Liver (tissue), 9 donors: ENCODE results near the gene CDC42EP2. TPM values are rescaled to one million over a fixed set of nuclear protein-coding genes. Genes with fewer than 3 reads are reported as not detected.

Experiments
- DNase-seq: peaks from one replicate; pipeline ENCODE4 v3.0.0-alpha.2; 2017; ENCODE audit warnings: low spot score
- H3K27ac ChIP-seq, 2 donors: one replicate each; pipeline ENCODE4 v1.7.0; 2013; ENCODE audit warnings: inconsistent platforms in 2 of 2, low read length in 2 of 2, control low read depth in 1 of 2, low read depth in 1 of 2, mild to moderate bottlenecking in 1 of 2
- H3K27me3 ChIP-seq, 4 donors: one replicate each; pipeline versions ENCODE4 v1.6.1 to v1.7.0; 2013; ENCODE audit warnings: low read length in 3 of 4, inconsistent platforms in 1 of 4, mild to moderate bottlenecking in 1 of 4, moderate library complexity in 1 of 4; ENCODE audit not compliant: control insufficient read depth in 4 of 4, insufficient read depth in 4 of 4
- H3K36me3 ChIP-seq, 4 donors: one replicate each; pipeline versions ENCODE4 v1.6.1 to v1.7.0; 2013; ENCODE audit warnings: low read length in 3 of 4, mild to moderate bottlenecking in 3 of 4, low read depth in 1 of 4, moderate library complexity in 1 of 4; ENCODE audit not compliant: control insufficient read depth in 4 of 4, insufficient read depth in 3 of 4
- H3K4me1 ChIP-seq, 4 donors: one replicate each; pipeline versions ENCODE4 v1.6.1 to v1.7.0; 2013; ENCODE audit warnings: low read length in 3 of 4, mild to moderate bottlenecking in 3 of 4, moderate library complexity in 1 of 4; ENCODE audit not compliant: control insufficient read depth in 4 of 4, insufficient read depth in 4 of 4
- H3K4me3 ChIP-seq, 3 donors: one replicate each; pipeline versions ENCODE4 v1.6.1 to v1.7.0; 2013; ENCODE audit warnings: low read length in 3 of 3, control low read depth in 1 of 3, low read depth in 1 of 3, mild to moderate bottlenecking in 1 of 3
- H3K9ac ChIP-seq, 2 donors: one replicate each; pipeline ENCODE4 v1.7.0; 2013; ENCODE audit warnings: low read length in 2 of 2, mild to moderate bottlenecking in 2 of 2, moderate library complexity in 2 of 2, control low read depth in 1 of 2, low read depth in 1 of 2
- H3K9me3 ChIP-seq, 4 donors: one replicate each; pipeline versions ENCODE4 v1.6.1 to v1.7.0; 2013; ENCODE audit warnings: low read length in 3 of 4; ENCODE audit not compliant: control insufficient read depth in 4 of 4
- ATF3 ChIP-seq: IDR thresholded peaks from 2 replicates; pipeline ENCODE4 v1.6.1; 2016; ENCODE audit warnings: antibody characterized with exemption
- FOXA2 ChIP-seq: IDR thresholded peaks from 2 replicates; pipeline ENCODE4 v1.6.1; 2016; ENCODE audit warnings: antibody characterized with exemption
- HNF4A ChIP-seq, 2 donors: conservative IDR thresholded peaks; 2 replicates each; pipeline ENCODE4 v1.6.1; 2016; ENCODE audit warnings: antibody characterized with exemption in 2 of 2, mild to moderate bottlenecking in 2 of 2
- HNF4G ChIP-seq: IDR thresholded peaks from 2 replicates; pipeline ENCODE4 v1.6.1; 2016; ENCODE audit warnings: antibody characterized with exemption
- JUND ChIP-seq, 2 donors: IDR thresholded peaks; 2 replicates each; pipeline ENCODE4 v1.6.1; 2016; ENCODE audit warnings: antibody characterized with exemption in 2 of 2
- MAX ChIP-seq: IDR thresholded peaks from 2 replicates; pipeline ENCODE4 v1.6.1; 2016; ENCODE audit warnings: antibody characterized with exemption
- NR2F2 ChIP-seq: IDR thresholded peaks from 2 replicates; pipeline ENCODE4 v1.6.1; 2016; ENCODE audit warnings: antibody characterized with exemption
- RAD21 ChIP-seq, 2 donors: IDR thresholded peaks; 2 replicates each; pipeline ENCODE4 v1.6.1; 2016; ENCODE audit warnings: antibody characterized with exemption in 2 of 2, mild to moderate bottlenecking in 2 of 2
- SP1 ChIP-seq: IDR thresholded peaks from 2 replicates; pipeline ENCODE4 v1.6.1; 2018; ENCODE audit warnings: antibody characterized with exemption, mild to moderate bottlenecking
- TAF1 ChIP-seq: conservative IDR thresholded peaks from 2 replicates; pipeline ENCODE4 v1.6.1; 2016; ENCODE audit warnings: antibody characterized with exemption, mild to moderate bottlenecking
- YY1 ChIP-seq: IDR thresholded peaks from 2 replicates; pipeline ENCODE4 v1.6.1; 2016; ENCODE audit warnings: antibody characterized with exemption, mild to moderate bottlenecking
- WGBS: extraction: QIAGEN DNeasy Blood & Tissue Kit; methylation state at CpG from one replicate; pipeline ENCODE4 v1.1.7; 2013; 5-methylcytosine and 5-hydroxymethylcytosine counted together
- polyA plus RNA-seq, 2 donors: library from polyadenylated mRNA; stranded (reverse) in 1 of 2; unstranded in 1 of 2; fragments of 200-250 nt in 1 of 2; fragments of >200 nt in 1 of 2; fragmentation: Nextera tagmentation in 1 of 2; extraction: Ambion mirVana in 1 of 2; gene quantifications; one replicate each; pipeline versions ENCODE4 v1.2.1 to v1.2.3, GENCODE V29; 2013 to 2015
- total RNA-seq, 2 donors: library from RNA; depleted of rRNA; stranded (reverse); fragments of >200 nt; gene quantifications; one replicate each; pipeline ENCODE4 v1.2.3, GENCODE V29; 2014
- TF ChIP-seq, protein P1 (sequence below): IDR thresholded peaks from 2 replicates; pipeline ENCODE4 v1.6.1; 2016; ENCODE audit warnings: antibody characterized with exemption, mild to moderate bottlenecking
- donor health status: healthy.
- donor health status: healthy.
- donor health status: healthy.
- donor health status: healthy.
- donor health status: healthy.

CDC42EP2 gene
- total and polyA plus RNA-seq, 4 donors = 1.8 to 3.4 (median 1.9) TPM

DNA sequence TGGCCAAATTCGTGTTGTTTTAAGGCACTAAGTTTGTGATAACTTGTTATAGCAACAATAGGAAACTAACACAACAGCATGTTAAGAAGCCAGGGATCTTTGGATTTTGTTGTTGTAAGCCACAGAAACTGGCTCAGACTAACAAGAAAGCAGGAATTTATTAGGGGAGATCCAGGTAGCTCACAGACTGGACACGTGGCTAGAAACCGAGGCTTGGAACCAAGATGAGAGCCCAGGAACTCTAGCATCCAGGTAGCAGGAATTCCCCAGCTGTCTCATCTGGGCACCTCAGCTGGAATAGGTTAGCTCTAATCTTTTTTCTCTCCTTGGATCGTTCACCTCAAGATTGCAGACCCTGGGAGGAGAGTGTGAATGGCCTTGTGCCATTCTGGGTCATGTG is 28.0 kb upstream of the CDC42EP2 start:
- Histone ChIP-seq H3K27ac (no peak overlapping the region), H3K36me3 (peaks cover 0 to 17% (median 10%) of the 10 kb centered on the region in 4 donors), H3K4me1 (peaks cover 0 to 3% (median 0%) of the 10 kb centered on the region in 4 donors), H3K9me3 (no peaks in the 10 kb centered on the region), H3K27me3 (no peaks in the 10 kb centered on the region), H3K9ac (no peak overlapping the region), H3K4me3 (no peak overlapping the region)
- TF ChIP-seq HNF4G (no peak), TAF1 (no peak), FOXA2 (no peak), YY1 (no peak), RAD21 (IDR thresholded peaks at IDR 0.05) (no peak)
- TF ChIP-seq, protein P1, sequence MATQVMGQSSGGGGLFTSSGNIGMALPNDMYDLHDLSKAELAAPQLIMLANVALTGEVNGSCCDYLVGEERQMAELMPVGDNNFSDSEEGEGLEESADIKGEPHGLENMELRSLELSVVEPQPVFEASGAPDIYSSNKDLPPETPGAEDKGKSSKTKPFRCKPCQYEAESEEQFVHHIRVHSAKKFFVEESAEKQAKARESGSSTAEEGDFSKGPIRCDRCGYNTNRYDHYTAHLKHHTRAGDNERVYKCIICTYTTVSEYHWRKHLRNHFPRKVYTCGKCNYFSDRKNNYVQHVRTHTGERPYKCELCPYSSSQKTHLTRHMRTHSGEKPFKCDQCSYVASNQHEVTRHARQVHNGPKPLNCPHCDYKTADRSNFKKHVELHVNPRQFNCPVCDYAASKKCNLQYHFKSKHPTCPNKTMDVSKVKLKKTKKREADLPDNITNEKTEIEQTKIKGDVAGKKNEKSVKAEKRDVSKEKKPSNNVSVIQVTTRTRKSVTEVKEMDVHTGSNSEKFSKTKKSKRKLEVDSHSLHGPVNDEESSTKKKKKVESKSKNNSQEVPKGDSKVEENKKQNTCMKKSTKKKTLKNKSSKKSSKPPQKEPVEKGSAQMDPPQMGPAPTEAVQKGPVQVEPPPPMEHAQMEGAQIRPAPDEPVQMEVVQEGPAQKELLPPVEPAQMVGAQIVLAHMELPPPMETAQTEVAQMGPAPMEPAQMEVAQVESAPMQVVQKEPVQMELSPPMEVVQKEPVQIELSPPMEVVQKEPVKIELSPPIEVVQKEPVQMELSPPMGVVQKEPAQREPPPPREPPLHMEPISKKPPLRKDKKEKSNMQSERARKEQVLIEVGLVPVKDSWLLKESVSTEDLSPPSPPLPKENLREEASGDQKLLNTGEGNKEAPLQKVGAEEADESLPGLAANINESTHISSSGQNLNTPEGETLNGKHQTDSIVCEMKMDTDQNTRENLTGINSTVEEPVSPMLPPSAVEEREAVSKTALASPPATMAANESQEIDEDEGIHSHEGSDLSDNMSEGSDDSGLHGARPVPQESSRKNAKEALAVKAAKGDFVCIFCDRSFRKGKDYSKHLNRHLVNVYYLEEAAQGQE = no peak
- no peak for DNase-seq
- WGBS = 91% methylated on average over 4 of the region's 4 CpGs

- 95% methylated on average over 2 of the region's 2 CpGs for WGBS
- Histone ChIP-seq H3K9me3 (no peaks in the 10 kb centered on the region), H3K4me3 (no peak overlapping the region), H3K27me3 (no peaks in the 10 kb centered on the region), H3K27ac (no peak overlapping the region), H3K9ac (no peak overlapping the region), H3K36me3 (peaks cover 0 to 12% (median 5%) of the 10 kb centered on the region in 4 donors), H3K4me1 (peaks cover 0 to 3% (median 0%) of the 10 kb centered on the region in 4 donors)
- no peak for TF ChIP-seq SP1
- no peak for TF ChIP-seq TAF1
- no peak for TF ChIP-seq YY1
- TF ChIP-seq ATF3 = no peak
- no peak for TF ChIP-seq HNF4G
- TF ChIP-seq HNF4A (conservative IDR thresholded peaks at IDR 0.05) = no peak
- DNase-seq = no peak
Observed at GRCh38 chr11:65287601-65288000, 27.1 kb upstream of the CDC42EP2 start.

DNA sequence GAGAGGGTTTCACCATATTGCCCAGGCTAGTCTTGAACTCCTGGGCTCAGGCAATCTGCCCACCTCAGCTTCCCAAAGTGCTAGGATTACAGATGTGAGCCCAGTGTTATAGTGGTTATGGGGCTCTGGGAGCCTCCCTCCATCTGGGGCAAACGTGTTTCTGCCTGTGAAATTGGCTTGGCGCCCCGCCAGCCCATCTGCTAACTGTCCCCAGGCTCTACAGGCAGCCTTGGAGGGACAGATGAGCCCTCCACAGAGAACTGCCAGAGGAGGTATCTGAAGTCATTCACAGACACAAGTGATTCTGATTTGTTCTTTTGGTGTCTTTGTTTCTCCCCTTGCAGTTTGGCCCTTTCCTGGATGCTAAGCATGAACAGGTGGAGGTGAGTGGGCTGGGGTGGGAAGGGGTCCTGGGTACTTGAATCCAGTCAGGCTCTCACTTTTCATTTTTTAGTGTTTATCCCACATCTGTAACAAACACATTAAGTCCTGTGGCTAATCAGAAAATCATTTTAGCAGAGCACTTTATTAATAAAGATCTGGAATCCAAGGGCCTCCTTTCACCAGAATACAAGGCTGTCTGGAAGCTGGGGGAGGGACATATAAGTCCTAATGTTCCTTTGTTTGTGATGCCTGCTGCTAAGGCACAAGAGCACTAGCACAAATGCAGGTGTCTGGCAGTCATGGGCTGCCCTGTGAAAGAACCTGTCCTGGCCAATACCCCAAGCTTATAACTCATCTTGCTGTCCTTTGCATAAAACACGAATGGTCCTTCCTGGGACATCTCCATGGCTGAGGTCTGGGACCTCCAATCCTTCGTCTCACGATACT is 25.7 kb upstream of the CDC42EP2 start:
- Histone ChIP-seq H3K36me3 (peaks cover 0 to 10% (median 5%) of the 10 kb centered on the region in 4 donors), H3K9me3 (no peaks in the 10 kb centered on the region), H3K27me3 (no peaks in the 10 kb centered on the region), H3K9ac (no peak overlapping the region), H3K4me3 (no peak overlapping the region), H3K4me1 (peaks cover 0 to 3% (median 0%) of the 10 kb centered on the region in 4 donors), H3K27ac (no peak overlapping the region)
- TF ChIP-seq HNF4G = no peak
- TF ChIP-seq MAX = no peak
- TF ChIP-seq HNF4A (conservative IDR thresholded peaks at IDR 0.05) = no peak
- TF ChIP-seq JUND (IDR thresholded peaks at IDR 0.05) = no peak
- no peak for TF ChIP-seq NR2F2
- DNase-seq = no peak
- 81% methylated on average over 6 of the region's 6 CpGs for WGBS
